Fibroblast of lung (primary cell): ENCODE data around the gene MUC12.

Source experiments
- CTCF ChIP-seq, 2 donors: IDR thresholded peaks in 1 of 2; conservative IDR thresholded peaks in 1 of 2; 1 replicate in 1 of 2; 2 replicates in 1 of 2; pipeline ENCODE4 v1.5.1; 2011 to 2012; ENCODE audit warnings: low read length in 2 of 2, control low read depth in 1 of 2, inconsistent platforms in 1 of 2, low read depth in 1 of 2, mild to moderate bottlenecking in 1 of 2
- EZH2 ChIP-seq: IDR thresholded peaks from 2 replicates; pipeline ENCODE4 v1.5.1; 2012; ENCODE audit warnings: low read length, control low read depth, mild to moderate bottlenecking; ENCODE audit errors: missing control alignments

- TF ChIP-seq CTCF (conservative IDR thresholded peaks at IDR 0.05 in 1 of 2, IDR thresholded peaks at IDR 0.05 in 1 of 2; ENCODE audit: low read depth in 1 of 2, low read length in 2 of 2) (no peak), EZH2 (no peak)
Measured at GRCh38 chr7:101066141-101066832, 96.9 kb downstream of the MUC12 start.
